H9 (cell line): ENCODE measurements around the gene AGMO. TPM values are rescaled to one million over a fixed set of nuclear protein-coding genes. Genes with fewer than 3 reads are reported as not detected.

Experiments
- DNase-seq: peaks from one replicate; pipeline ENCODE4 v3.0.0-alpha.2; 2017
- H2AFZ ChIP-seq: one replicate; pipeline ENCODE4 v1.6.1; 2013; ENCODE audit warnings: mild to moderate bottlenecking, low read length, control low read depth, moderate library complexity
- H2AK5ac ChIP-seq: 2 replicates; pipeline ENCODE4 v1.6.1; 2013; ENCODE audit warnings: low read length, control low read depth, mixed read lengths; ENCODE audit not compliant: insufficient read length
- H2BK120ac ChIP-seq: one replicate; pipeline ENCODE4 v1.6.1; 2013; ENCODE audit warnings: low read depth, mild to moderate bottlenecking, low read length, control low read depth, inconsistent platforms; ENCODE audit not compliant: poor library complexity, severe bottlenecking
- H2BK12ac ChIP-seq: 2 replicates; pipeline ENCODE4 v1.6.1; 2013; ENCODE audit warnings: low read length, control low read depth, mixed read lengths, low read depth; ENCODE audit not compliant: insufficient read length
- H2BK15ac ChIP-seq: 2 replicates; pipeline ENCODE4 v1.6.1; 2013; ENCODE audit warnings: low read depth, low read length, control low read depth
- H2BK20ac ChIP-seq: one replicate; pipeline ENCODE4 v1.6.1; 2013; ENCODE audit warnings: low read depth, mild to moderate bottlenecking, low read length, control low read depth, inconsistent platforms; ENCODE audit not compliant: poor library complexity, severe bottlenecking
- H2BK5ac ChIP-seq: 2 replicates; pipeline ENCODE4 v1.6.1; 2013; ENCODE audit warnings: low read length, control low read depth, mixed read lengths; ENCODE audit not compliant: insufficient read length
- H3K14ac ChIP-seq: 2 replicates; pipeline ENCODE4 v1.6.1; 2013; ENCODE audit warnings: low read length, control low read depth; ENCODE audit not compliant: insufficient read depth
- H3K18ac ChIP-seq: 2 replicates; pipeline ENCODE4 v1.6.1; 2013; ENCODE audit warnings: low read depth, mild to moderate bottlenecking, mixed read lengths, low read length, control low read depth; ENCODE audit not compliant: insufficient read length
- H3K23ac ChIP-seq: 2 replicates; pipeline ENCODE4 v1.6.1; 2013; ENCODE audit warnings: low read length, control low read depth, mixed read lengths, low read depth; ENCODE audit not compliant: insufficient read length
- H3K23me2 ChIP-seq: 2 replicates; pipeline ENCODE4 v1.6.1; 2013; ENCODE audit warnings: low read depth, mild to moderate bottlenecking, mixed read lengths, low read length, control low read depth; ENCODE audit not compliant: insufficient read length, poor library complexity, severe bottlenecking
- H3K27ac ChIP-seq: 2 replicates; pipeline ENCODE4 v1.5.1; 2013; ENCODE audit warnings: low read length, control low read depth, mixed read lengths, low read depth; ENCODE audit not compliant: insufficient read length
- H3K27me3 ChIP-seq: 2 replicates; pipeline ENCODE4 v1.6.1; 2013; ENCODE audit warnings: low read length, control low read depth, inconsistent platforms; ENCODE audit not compliant: insufficient read depth
- H3K4ac ChIP-seq: 2 replicates; pipeline ENCODE4 v1.6.1; 2013; ENCODE audit warnings: low read depth, mild to moderate bottlenecking, control low read depth, inconsistent platforms, low read length, moderate library complexity
- H3K4me1 ChIP-seq: 2 replicates; pipeline ENCODE4 v1.6.1; 2013; ENCODE audit warnings: low read length, control low read depth, inconsistent platforms; ENCODE audit not compliant: insufficient read depth
- H3K4me2 ChIP-seq: 2 replicates; pipeline ENCODE4 v1.6.1; 2013; ENCODE audit warnings: low read length, control low read depth, mixed read lengths; ENCODE audit not compliant: insufficient read length, insufficient read depth
- H3K56ac ChIP-seq: 2 replicates; pipeline ENCODE4 v1.6.1; 2013; ENCODE audit warnings: low read depth, mild to moderate bottlenecking, mixed read lengths, low read length, control low read depth; ENCODE audit not compliant: insufficient read length
- H3K79me1 ChIP-seq: 2 replicates; pipeline ENCODE4 v1.6.1; 2013; ENCODE audit warnings: low read depth, mild to moderate bottlenecking, moderate library complexity, low read length, control low read depth, inconsistent platforms; ENCODE audit not compliant: insufficient read depth, poor library complexity, severe bottlenecking
- H3K79me2 ChIP-seq: 2 replicates; pipeline ENCODE4 v1.6.1; 2013; ENCODE audit warnings: low read length, control low read depth, inconsistent platforms; ENCODE audit not compliant: insufficient read depth
- H3K9ac ChIP-seq: 2 replicates; pipeline ENCODE4 v1.6.1; 2013; ENCODE audit warnings: low read length, control low read depth, mixed read lengths; ENCODE audit not compliant: insufficient read length; ENCODE audit errors: extremely low read depth
- H3K9me3 ChIP-seq: one replicate; pipeline ENCODE4 v1.6.1; 2013; ENCODE audit warnings: low read depth, low read length, inconsistent platforms; ENCODE audit not compliant: control insufficient read depth
- H3T11ph ChIP-seq: one replicate; pipeline ENCODE4 v1.6.1; 2013; ENCODE audit warnings: mild to moderate bottlenecking, low read length, control low read depth, inconsistent platforms
- H4K20me1 ChIP-seq: one replicate; pipeline ENCODE4 v1.6.1; 2013; ENCODE audit not compliant: control insufficient read depth, insufficient read length, insufficient read depth
- H4K5ac ChIP-seq: 2 replicates; pipeline ENCODE4 v1.6.1; 2013; ENCODE audit warnings: low read depth, mild to moderate bottlenecking, mixed read lengths, low read length, control low read depth; ENCODE audit not compliant: insufficient read length
- H4K8ac ChIP-seq: replicated peaks from 2 replicates; pipeline ENCODE4 v1.6.1; 2013; ENCODE audit warnings: low read length, control low read depth, mixed read lengths, low read depth; ENCODE audit not compliant: insufficient read length
- H4K91ac ChIP-seq: 2 replicates; pipeline ENCODE4 v1.6.1; 2013; ENCODE audit warnings: low read depth, mild to moderate bottlenecking, moderate library complexity, mixed read lengths, low read length, control low read depth; ENCODE audit not compliant: insufficient read length
- H3K27ac Mint-ChIP-seq, 3 experiments: 2 replicates in 2 of 3; 3 replicates in 1 of 3; pipeline ENCODE4 v1.8.0; 2020 to 2021; ENCODE audit warnings: mixed read lengths in 3 of 3, mild to moderate bottlenecking in 1 of 3, moderate library complexity in 1 of 3
- H3K27me3 Mint-ChIP-seq: 2 replicates; pipeline ENCODE4 v1.8.0; 2021; ENCODE audit warnings: low read depth, mild to moderate bottlenecking, moderate library complexity, mixed read lengths
- H3K36me3 Mint-ChIP-seq, 3 experiments: 2 replicates in 2 of 3; 3 replicates in 1 of 3; pipeline ENCODE4 v1.8.0; 2020 to 2021; ENCODE audit warnings: low read depth in 3 of 3, mixed read lengths in 3 of 3; ENCODE audit not compliant: insufficient read depth in 1 of 3
- H3K4me1 Mint-ChIP-seq, 2 experiments: 2 replicates each; pipeline ENCODE4 v1.8.0; 2020; ENCODE audit warnings: mixed read lengths in 2 of 2
- H3K4me3 Mint-ChIP-seq, 2 experiments: 2 replicates in 1 of 2; 3 replicates in 1 of 2; pipeline ENCODE4 v1.8.0; 2020 to 2021; ENCODE audit warnings: mild to moderate bottlenecking in 2 of 2, mixed read lengths in 2 of 2, moderate library complexity in 1 of 2
- H3K9me3 Mint-ChIP-seq, 2 experiments: 2 replicates in 1 of 2; 3 replicates in 1 of 2; pipeline ENCODE4 v1.8.0; 2020; ENCODE audit warnings: mild to moderate bottlenecking in 2 of 2, mixed read lengths in 2 of 2, moderate library complexity in 1 of 2
- WGBS: extraction: QIAGEN DNeasy Blood & Tissue Kit; methylation state at CpG from one replicate; pipeline ENCODE4 v1.1.7; 2013; ENCODE audit warnings: missing lambda C conversion rate, low lambda C conversion rate, mixed read lengths; ENCODE audit not compliant: insufficient read length; ENCODE audit errors: extremely low coverage; 5-methylcytosine and 5-hydroxymethylcytosine counted together
- total RNA-seq: library from RNA; stranded (reverse); gene quantifications from 2 replicates; pipeline ENCODE4 v1.2.1, GENCODE V29; 2021
- TF ChIP-seq, protein P1 (sequence below): fragments of 200-600 bp; sonication (generic); conservative IDR thresholded peaks from 3 replicates; pipeline ENCODE4 v1.8.0; 2021; ENCODE audit warnings: antibody characterized with exemption, mild to moderate bottlenecking

The AGMO gene
- total RNA-seq, 1 experiment from 2014 or later, result 0.70 TPM

GRCh38 chr7:15167912-15168311, 393.9 kb downstream of the AGMO start:
- Histone ChIP-seq H2BK120ac (no peak overlapping the region), H3K4me1 (no peaks in the 10 kb centered on the region), H2BK12ac (no peak overlapping the region), H3K79me2 (no peaks in the 10 kb centered on the region), H4K91ac (no peak overlapping the region), H3K27ac (no peak overlapping the region), H2AFZ (no peak overlapping the region), H2AK5ac (no peak overlapping the region), H3K14ac (no peak overlapping the region), H3K9me3 (no peaks in the 10 kb centered on the region), H2BK15ac (no peak overlapping the region), H3K23ac (no peak overlapping the region), H3K27me3 (no peaks in the 10 kb centered on the region), H4K20me1 (no peaks in the 10 kb centered on the region), H4K8ac (no peak overlapping the region), H3K18ac (no peak overlapping the region), H3K23me2 (no peaks in the 10 kb centered on the region), H3T11ph (no peak overlapping the region), H3K4ac (no peak overlapping the region), H2BK20ac (no peak overlapping the region), H4K5ac (no peak overlapping the region), H3K79me1 (no peaks in the 10 kb centered on the region), H3K4me2 (no peak overlapping the region), H2BK5ac (no peak overlapping the region), H3K9ac (no peak overlapping the region), H3K56ac (no peak overlapping the region)
- Mint-ChIP-seq H3K27me3 (no peaks in the 10 kb centered on the region), H3K27ac (peak overlapping the region in 1 of 3 experiments; percentile 60; a peak in 1 of 7 replicates), H3K9me3 (0 out of 5 replicates have a peak, but pooled peaks cover 0 to 3% of the 10 kb centered on the region in 2 experiments), H3K36me3 (peaks cover 0 to 6% (median 0%) of the 10 kb centered on the region in 3 experiments; a peak in 1 of 7 replicates), H3K4me3 (no peak overlapping the region), H3K4me1 (peaks cover 0 to 3% of the 10 kb centered on the region in 2 experiments; a peak in 1 of 4 replicates)
- DNase-seq, result no peak
- no CpG with 5 or more reads among the region's 3 CpGs for WGBS
- TF ChIP-seq, protein P1, sequence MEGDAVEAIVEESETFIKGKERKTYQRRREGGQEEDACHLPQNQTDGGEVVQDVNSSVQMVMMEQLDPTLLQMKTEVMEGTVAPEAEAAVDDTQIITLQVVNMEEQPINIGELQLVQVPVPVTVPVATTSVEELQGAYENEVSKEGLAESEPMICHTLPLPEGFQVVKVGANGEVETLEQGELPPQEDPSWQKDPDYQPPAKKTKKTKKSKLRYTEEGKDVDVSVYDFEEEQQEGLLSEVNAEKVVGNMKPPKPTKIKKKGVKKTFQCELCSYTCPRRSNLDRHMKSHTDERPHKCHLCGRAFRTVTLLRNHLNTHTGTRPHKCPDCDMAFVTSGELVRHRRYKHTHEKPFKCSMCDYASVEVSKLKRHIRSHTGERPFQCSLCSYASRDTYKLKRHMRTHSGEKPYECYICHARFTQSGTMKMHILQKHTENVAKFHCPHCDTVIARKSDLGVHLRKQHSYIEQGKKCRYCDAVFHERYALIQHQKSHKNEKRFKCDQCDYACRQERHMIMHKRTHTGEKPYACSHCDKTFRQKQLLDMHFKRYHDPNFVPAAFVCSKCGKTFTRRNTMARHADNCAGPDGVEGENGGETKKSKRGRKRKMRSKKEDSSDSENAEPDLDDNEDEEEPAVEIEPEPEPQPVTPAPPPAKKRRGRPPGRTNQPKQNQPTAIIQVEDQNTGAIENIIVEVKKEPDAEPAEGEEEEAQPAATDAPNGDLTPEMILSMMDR, result no peak
